Activated CD4-positive, alpha-beta T cell treated with anti-CD3 and anti-CD28 coated beads for 4 hours (primary cell): Measurements from ENCODE around the gene GLYATL1B.
"Not testable (repeated sequence)": the region's sequence is repeated elsewhere in the genome, so short reads cannot be mapped to it uniquely, and the experiment has no call there.

Experiments used
- DNase-seq, 2 donors: peaks; one replicate each; pipeline ENCODE4 v3.0.0-alpha.2; 2020

Gene GLYATL1B, protein sequence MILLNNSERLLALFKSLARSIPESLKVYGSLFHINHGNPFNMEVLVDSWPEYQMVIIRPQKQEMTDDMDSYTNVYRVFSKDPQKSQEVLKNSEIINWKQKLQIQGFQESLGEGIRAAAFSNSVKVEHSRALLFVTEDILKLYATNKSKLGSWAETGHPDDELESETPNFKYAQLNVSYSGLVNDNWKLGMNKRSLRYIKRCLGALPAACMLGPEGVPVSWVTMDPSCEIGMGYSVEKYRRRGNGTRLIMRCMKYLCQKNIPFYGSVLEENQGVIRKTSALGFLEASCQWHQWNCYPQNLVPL

DNA sequence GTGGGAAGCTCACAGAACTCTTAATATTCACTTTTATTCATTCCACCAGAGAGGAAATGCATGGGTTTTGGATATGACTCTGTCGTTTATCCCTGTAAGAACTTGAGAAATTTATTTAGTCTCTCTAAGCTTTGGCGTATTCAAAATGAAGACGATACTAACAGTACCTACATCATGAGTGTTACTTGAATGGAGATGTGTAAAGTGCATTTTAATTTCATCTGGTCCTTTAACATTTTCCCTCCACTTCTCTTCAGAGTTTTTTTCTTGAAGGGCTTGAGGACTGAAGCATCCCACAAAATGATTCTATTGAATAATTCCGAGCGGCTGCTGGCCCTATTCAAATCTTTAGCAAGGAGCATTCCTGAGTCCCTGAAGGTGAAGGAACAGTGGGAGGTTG, at the start of gene GLYATL1B:
Gene GLYATL1B (plus strand): TSS at position 301 of the 400 bp plus-strand sequence. CDS start 0 bp downstream, at position 301.
- not testable (repeated sequence) for DNase-seq

DNA sequence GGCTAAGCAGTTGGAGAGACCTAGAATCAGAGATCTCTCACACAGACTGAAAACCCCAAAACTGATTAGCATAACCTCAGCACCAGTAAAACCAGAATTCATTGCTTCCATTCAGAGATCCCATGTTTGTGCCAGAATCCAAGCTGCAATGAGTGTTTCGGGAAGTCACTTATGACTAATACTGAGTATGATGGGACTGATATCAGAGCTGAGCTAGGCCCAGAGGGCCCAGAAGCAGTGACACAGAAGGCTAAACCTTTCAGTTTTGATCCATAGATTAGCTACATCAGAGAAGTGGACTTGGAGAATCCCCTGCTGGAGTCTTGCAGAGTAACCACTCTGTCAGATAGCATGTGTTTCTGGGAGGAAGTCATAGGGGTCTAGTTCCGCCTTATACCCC, 49.6 kb upstream of the GLYATL1B start:
- not testable (repeated sequence) for DNase-seq

DNA sequence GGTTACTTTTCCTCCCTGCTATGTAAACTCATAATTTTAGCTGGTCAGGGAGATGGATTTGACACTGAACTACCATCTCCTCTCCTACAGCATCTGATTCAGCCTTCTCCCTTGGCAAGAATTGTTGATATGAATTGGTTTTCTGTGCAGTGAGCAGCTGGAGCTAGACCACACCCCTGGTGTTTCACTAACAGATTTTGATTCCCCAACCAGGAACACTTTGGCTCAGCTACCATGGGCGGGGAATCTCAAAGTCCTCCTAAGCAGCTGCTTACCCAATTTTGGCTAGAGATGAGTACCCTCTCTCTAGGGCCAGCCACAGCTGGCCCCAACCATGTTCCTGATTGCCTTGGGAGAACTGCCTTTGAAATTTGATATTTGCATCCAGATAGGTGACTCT, 48.7 kb upstream of the GLYATL1B start:
- DNase-seq, result not testable (repeated sequence)

DNA sequence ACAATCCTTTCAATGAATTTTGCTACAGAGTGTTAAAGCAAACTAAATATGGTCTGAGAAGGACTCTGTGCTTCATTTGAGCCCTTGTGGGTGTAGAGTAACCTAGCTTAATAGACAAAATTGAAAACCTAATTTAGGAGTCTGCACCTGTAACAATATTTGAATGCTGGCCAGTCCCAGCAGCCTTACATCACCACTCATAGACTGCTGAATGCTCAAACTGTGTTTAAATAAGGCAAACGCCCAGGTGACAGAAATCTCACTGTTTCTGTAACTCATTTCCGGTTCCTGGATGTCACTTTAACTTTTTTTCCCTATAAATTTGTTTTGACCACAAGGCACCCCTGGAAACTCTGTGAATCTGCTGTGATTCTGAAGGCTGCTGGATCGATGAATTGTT, 45.5 kb upstream of the GLYATL1B start:
- no peak for DNase-seq

DNA sequence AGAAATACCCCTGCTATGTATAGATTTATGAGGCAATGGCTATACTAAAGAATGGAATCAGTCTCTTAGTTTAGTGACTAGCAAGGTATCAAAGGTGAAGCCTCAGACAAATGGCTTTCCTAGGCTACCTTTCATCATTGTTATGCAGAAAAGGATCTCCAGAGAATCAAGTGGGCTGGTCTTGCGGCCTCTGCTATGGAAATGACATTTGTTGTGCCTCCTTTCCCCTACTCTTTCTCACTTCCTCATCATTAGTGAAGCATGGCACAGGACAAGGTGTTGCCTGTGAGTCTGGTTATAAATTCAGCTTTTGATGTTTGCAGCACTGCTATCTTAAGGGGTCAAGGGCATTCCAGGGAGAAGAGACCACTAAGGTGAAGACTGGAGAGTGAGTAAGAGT, 34.7 kb upstream of the GLYATL1B start:
- not testable (repeated sequence) for DNase-seq

DNA sequence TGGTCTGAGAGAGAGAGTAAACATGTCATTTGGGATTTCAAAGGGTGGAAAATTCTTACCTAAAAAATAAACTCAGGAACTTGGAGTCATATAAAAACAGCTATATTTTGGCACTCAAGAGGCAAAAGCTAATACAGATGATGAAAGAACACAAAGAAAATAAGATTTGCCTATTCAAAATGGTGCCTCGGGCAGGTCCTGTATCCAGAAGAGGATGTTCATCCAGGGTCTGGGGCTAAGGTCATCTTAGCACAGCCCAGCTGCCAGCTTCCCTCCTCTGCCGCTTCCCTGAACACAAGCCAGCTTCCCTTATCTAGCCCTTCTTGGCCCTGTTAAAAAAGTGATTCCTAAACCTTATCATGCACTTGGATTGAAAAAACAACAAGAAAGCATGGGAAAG, 33.8 kb upstream of the GLYATL1B start:
- not testable (repeated sequence) for DNase-seq

DNA sequence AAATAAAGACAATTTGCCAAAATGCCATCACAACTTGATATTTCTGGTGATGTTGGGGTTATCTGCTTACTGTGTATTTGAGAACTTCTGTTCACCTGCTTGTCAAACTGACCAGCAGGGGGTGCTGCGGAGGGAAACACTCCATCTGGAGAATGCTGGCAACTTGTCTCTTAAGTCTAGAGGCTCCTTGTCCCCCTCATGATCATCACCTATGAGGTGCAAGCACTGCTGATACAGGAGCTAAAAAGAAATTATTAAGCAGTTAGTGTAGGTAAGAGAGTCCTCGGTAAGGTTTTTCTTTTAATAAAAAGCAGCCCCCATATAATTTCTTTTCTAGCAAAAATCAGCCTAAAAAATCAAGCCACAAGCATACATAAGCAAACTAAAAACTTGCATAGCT, 32.7 kb upstream of the GLYATL1B start:
- DNase-seq, result peak; percentile 74 to 82

DNA sequence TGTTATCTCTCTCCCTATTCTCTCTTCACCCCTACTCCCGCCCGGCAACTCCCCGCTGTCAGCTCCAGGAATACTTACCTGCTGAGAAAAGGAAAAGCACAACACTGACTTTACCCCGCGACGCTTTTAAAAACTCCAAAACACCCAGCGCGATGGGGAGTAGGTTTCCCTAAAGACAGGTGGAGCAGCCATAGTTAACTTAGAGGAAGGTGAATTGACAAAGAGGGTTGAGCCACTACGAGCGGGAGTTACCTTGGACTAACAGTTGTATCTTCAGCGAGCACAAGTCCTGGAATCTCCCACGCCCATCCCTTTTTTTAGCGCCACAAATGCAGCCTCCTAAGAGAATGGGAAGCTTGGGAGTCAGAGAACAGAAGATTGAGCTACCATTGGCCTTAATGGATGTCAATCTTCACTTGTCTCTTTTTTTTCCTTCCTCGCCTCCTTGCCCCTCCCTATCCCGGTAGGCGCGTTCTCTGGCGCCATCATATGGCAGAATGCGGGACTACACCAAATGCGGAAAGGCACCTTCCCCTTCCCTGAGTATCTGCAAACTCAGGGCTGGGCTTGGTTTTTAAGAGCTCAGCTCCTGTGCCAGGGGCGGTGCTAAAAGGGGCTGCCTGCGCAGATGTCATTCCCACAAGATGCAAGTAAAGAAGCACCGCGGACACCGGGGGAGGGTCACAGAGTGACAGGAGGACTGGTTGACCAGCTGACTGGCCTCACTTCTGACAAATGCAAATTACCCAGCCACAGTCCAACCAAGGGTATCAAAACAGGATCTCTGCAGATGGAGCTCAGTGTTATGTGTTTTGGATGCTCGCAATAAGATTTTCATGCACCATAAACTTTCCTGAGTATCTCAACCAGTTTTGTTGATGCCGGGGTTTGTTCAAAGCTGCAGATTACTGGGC, 27.7 kb upstream of the GLYATL1B start:
- DNase-seq, result peak; percentile 48 to 80

DNA sequence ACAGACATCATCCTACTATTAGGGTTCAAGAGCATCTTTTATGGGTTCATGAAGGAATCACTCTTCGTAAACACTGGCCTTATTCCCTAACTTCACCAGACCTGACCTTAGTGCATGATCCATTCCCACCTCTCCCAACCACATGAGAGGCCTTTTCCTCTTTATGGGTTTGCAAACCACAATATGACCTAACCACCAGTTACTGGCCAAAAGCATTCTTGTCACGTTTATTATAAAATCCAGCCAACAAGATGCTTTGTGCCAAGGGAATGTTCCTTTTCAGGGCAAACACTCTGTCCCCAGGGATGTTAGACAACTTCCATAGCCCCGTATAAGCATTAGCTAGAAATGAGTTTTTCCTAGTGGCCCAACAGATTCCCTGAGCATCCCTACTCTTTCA, 26.0 kb upstream of the GLYATL1B start:
- DNase-seq, result not testable (repeated sequence)

DNA sequence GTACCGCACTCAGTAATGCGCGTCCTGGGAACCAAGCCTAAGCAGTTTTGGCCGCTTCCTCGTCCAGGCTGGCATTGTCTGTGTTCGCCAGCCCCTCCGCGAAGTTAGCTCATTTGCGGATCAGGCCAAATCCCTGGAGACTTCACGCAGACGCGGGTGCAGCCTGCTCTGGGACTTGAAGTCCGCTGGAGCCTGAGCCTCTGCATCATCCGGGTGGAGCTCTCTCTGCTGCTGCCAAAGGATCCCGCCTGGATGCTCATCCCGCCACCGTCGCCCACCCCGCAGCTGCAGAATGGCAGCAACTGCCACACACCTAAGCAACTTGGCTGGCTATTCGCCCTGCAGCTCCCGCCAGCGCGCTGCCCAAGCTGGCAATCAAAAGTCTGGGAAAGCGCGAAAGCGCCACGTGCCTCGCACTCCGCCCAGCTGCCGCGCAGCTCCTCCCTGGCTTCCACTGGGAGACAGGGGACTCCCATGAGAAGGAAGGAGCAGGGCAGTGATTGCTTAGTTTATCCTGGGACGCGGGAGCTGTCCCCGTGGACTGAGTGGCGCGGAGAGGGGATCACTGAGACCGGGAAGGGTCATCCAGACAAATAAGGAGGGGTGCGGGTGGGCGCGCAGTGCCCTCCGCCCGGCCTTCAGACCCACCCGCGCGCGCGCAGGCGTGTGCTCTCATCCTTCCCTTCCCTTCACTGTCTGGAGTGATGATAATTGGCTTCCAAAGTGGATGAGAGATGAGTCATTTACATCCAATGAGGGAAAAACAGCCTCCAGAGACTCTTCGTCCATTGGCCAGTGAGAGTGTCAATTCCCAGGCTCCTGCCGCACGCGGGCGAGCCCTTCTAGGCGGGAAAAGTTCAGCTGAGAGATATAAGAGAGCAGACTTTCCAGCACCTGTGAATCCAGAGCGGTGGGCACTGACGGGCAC, 23.2 kb upstream of the GLYATL1B start:
- no peak for DNase-seq

DNA sequence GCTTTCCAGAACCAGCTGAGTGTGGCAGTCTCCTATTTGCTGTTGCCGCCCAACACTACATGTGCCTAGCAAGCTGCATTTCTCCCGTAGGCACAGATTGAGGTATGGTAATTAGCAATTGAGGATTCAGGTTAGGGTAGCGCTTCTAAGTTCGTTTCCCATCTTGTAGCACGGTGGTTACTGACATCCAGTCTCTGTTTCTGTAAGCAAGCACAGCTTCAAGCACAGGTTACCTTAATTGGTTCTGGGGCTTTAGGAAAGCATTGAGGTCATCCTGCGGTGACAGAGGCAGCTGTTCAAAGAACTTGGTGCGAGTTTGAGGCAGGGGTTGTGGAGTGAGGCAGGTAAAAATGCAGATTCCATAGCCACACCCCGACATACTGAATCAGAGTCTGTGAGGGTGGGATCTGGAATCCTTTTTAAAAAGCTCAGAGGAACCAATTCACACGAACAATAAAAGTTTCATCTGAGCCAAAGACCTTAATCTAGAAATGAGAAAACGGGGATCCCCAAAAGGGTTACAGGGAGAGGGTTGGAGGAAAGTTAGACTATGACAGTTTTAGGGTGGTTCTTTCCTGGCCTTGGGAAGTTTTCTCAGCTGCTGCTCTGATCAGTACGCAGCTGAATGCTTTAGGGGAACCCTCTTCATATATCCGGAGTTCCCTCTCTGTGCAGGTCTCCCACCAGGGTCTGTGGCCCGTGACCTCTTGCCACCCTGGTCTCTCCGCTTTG, 21.9 kb upstream of the GLYATL1B start:
- DNase-seq, result not testable (repeated sequence)

DNA sequence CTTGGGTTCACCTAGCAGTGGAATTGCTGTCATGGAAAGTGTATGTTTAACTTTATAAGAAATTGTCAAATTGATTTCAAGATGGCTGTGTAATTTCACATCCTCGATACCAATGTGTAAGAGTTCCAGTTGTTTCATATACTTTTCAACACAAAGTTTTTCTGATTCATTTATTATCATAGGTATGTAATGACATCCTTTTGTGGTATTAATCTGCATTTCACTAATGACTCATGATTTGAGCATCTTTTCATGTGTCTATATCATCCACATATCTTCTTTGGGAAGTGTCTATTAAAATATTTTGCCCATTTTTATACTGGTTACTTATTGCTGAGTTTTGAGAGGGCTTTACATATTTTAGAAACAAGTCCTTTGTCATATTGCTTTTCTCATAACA, 17.0 kb upstream of the GLYATL1B start:
- DNase-seq, result no peak

DNA sequence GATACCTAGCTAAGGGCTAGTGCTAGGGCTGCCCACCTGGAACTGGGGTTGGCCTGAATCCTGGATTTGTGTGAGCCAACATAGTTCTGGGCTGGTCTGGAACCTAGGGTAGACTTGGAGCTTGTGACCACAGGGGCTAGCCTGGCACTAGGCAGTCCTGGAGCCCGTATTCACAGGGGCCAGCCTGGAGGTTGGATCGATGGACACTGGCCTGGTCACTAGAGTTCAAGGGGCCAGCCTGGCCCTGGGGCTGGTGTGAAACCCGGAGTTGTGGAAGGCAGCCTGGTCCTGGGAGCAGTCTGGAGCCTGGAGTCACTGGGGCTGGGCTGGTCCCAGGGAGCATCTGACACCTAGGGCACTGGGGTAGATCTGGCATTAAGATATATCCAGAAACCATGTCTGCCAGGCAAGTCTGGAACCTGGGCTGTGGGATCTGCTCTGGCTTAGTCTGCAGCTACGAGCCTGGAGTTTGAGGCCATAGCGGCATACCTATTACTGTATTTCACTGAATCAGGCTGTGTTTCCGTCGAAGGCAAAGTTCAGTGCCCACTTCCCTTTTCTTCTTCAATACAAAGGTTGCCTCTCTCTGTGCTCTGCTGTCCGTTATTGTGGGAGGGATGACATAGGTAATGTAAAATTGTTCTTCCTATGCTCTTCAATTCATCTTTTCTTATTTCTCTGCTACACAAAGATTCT, 9.1 kb upstream of the GLYATL1B start:
- DNase-seq, result no peak

DNA sequence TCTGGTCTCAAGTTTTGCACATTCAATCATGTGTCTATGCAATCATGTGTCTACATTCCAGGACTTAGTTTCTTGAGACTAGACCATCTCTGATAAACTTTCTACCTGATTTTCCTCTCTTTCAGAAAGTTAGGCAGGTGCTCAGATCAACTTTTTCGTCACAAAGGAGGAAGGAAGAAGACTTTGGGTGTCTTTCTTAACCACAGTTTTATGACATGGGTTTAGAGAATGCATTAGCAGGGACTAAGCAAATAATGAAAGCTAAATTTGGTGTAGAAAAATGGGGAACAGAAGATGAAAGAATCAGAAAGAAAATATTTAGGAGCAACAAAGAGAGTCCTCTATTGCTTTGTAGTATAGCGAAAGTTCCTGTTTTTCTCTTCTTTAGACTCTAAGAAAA, 7.7 kb upstream of the GLYATL1B start:
- DNase-seq, result no peak

DNA sequence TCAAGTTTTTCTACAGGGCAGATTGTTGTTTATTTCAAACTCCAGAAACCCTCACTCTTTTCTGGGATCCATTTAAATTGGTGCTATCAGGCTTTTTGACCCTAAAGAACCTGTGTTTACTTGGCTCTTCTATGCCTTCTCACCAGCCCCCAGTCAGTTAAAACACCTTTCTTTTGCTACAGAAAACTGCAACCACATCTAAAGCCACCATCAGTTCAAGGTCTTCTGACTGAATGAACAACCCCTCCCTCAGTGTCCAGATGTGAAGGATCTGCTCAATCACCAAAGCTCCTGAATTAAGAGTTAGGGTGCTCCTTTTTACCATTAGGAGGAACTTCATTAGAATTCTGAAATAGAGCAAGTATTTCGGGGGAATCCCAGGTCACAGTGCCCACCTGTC, 7.0 kb upstream of the GLYATL1B start:
- no peak for DNase-seq

DNA sequence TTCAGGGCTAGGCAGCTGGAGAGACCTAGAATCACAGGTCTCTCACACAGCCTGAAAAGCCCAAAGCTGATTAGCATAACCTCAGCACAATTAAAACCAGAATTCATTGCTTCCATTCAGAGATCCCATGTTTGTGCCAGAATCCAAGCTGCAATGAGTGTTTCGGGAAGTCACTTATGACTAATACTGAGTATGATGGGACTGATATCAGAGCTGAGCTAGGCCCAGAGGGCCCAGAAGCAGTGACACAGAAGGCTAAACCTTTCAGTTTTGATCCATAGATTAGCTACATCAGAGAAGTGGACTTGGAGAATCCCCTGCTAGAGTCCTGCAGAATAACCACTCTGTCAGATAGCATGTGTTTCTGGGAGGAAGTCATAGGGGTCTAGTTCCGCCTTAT, 5.7 kb upstream of the GLYATL1B start:
- DNase-seq, result not testable (repeated sequence)

DNA sequence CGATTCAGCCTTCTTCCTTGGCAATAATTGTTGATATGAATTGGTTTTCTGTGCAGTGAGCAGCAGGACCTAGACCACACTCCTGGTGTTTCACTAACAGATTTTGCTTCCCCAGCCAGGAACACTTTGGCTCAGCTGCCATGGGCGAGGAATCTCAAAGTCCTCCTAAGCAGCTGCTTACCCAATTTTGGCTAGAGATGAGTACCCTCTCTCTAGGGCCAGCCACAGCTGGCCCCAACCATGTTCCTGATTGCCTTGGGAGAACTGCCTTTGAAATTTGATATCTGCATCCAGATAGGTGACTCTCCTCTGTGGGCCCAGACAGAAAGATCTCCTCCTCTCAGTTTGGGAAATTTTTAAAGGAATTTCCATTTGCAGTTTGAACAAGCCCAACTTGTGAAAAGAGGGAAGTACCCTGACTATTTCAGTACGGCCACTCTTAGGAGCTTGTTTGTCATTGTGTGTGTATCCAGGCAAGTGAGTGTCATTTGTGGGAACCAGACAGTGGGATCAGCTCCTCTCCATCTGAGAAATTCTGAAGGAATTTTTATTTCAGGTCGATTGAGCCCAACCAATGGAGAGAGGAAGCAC, 4.6 kb upstream of the GLYATL1B start:
- not testable (repeated sequence) for DNase-seq

DNA sequence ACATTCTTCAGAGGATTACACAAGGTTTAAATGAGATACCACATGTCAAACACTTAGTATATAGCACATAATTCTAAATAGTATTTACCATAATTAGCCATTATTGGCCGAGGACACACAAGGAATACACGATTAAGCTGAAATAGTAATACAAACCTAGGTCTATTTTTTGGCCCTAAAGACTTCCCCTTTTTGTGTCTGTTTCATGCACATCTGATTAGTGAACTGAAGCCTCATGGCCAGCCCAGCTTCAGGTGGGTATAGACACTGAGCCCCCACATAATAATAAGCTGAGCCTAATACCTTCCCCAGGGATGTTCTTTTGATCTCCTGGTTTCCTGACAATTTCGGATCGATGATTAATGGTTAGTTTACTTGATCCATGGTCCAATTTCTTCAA, 2.1 kb downstream of the GLYATL1B start:
- no peak for DNase-seq

DNA sequence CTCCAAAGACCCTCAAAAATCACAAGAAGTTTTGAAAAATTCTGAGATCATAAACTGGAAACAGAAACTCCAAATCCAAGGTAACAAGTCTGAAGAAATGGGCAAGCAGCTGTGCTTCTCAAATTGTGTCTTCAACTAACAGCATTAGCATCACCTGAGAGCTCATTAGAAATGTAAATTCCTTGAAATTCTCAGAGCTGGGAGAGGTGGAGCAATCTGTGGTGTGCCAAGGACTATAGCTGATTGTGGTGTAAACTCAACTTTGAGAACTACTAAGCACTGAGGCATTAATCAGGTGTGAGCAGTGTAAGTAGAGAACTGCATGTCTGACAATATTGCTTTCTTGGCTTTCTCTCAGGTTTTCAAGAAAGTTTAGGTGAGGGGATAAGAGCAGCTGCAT, 7.5 kb downstream of the GLYATL1B start:
- DNase-seq, result not testable (repeated sequence)

DNA sequence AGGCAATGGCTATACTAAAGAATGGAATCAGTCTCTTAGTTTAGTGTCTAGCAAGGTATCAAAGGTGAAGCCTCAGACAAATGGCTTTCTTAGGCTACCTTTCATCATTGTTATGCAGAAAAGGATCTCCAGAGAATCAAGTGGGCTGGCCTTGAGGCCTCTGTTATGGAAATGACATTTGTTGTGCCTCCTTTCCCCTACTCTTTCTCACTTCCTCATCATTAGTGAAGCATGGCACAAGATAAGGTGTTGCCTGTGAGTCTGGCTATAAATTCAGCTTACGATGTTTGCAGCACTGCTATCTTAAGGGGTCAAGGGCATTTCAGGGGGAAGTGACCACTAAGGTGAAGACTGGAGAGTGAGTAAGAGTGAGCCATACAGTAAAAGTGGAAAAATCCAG, 9.1 kb downstream of the GLYATL1B start:
- not testable (repeated sequence) for DNase-seq

DNA sequence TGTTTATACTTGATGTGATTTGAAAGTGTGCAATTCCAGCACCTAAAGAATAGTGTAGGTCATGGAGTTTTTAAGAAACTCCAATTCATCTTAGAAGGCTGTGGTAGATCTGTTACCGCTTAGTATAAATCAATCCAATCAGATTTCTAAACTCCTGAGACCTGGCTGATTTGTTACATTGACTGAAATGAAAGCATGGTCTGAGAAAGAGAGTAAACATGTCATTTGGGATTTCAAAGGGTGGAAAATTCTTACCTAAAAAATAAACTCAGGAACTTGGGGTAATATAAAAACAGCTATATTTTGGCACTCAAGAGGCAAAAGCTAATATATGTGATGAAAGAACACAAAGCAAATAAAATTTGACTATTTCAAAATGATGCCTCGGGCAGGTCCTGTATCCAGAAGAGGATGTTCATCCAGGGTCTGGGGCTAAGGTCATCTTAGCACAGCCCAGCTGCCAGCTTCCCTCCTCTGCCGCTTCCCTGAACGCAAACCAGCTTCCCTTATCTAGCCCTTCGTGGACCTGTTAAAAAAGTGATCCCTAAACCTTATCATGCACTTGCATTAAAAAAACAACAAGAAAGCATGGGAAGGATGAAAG, 10.0 kb downstream of the GLYATL1B start:
- DNase-seq, result not testable (repeated sequence)
